Keratinocyte (primary cell): Measurements from ENCODE around the gene MAB21L3. TPM values are rescaled to one million over a fixed set of nuclear protein-coding genes. Genes with fewer than 3 reads are reported as not detected.

Experiments used
- DNase-seq: peaks from one replicate; pipeline ENCODE4 v3.0.0-alpha.2; 2011; ENCODE audit warnings: low read depth, missing footprints, low spot score
- FAIRE-seq: peaks from 2 replicates; lab custom pipeline; 2011; peaks lifted over from hg19 to GRCh38; lab: Jason Lieb, UNC
- H2AFZ ChIP-seq: 2 replicates; pipeline ENCODE4 v1.6.0; 2012; ENCODE audit warnings: low read length, control low read depth, inconsistent platforms; ENCODE audit not compliant: control insufficient read depth
- H3K27ac ChIP-seq: 2 replicates; pipeline ENCODE4 v1.5.1; 2011; ENCODE audit warnings: low read length; ENCODE audit not compliant: control insufficient read depth, insufficient read depth
- H3K27me3 ChIP-seq: 3 replicates; pipeline ENCODE4 v1.6.0; 2011; ENCODE audit warnings: low read length; ENCODE audit not compliant: control insufficient read depth, insufficient read depth; ENCODE audit errors: extremely low read depth
- H3K36me3 ChIP-seq, 2 experiments: 2 replicates in 1 of 2; 3 replicates in 1 of 2; pipeline ENCODE4 v1.5.1; 2011; ENCODE audit warnings: low read length in 2 of 2, mild to moderate bottlenecking in 1 of 2; ENCODE audit not compliant: control insufficient read depth in 2 of 2, insufficient read depth in 2 of 2; ENCODE audit errors: extremely low read depth in 1 of 2
- H3K4me1 ChIP-seq: 3 replicates; pipeline ENCODE4 v1.5.1; 2011; ENCODE audit warnings: low read length; ENCODE audit not compliant: control insufficient read depth, insufficient read depth; ENCODE audit errors: extremely low read depth
- H3K4me2 ChIP-seq: 3 replicates; pipeline ENCODE4 v1.6.0; 2011; ENCODE audit warnings: low read depth, low read length; ENCODE audit not compliant: control insufficient read depth, insufficient read depth; ENCODE audit errors: extremely low read depth
- H3K4me3 ChIP-seq, 3 experiments: fragments of 200-600 bp in 1 of 3; sonication (generic) in 1 of 3; 2 replicates in 2 of 3; 3 replicates in 1 of 3; pipeline ENCODE4 v1.5.1; 2011 to 2016; ENCODE audit warnings: low read length in 3 of 3, mild to moderate bottlenecking in 3 of 3, control low read depth in 2 of 3, inconsistent platforms in 1 of 3, low read depth in 1 of 3, mixed read lengths in 1 of 3, mixed run types in 1 of 3, moderate library complexity in 1 of 3; ENCODE audit not compliant: control insufficient read depth in 2 of 3, insufficient read depth in 2 of 3; ENCODE audit errors: extremely low read depth in 1 of 3
- H3K79me2 ChIP-seq: 2 replicates; pipeline ENCODE4 v1.6.0; 2012; ENCODE audit warnings: low read length; ENCODE audit not compliant: control insufficient read depth, insufficient read depth
- H3K9ac ChIP-seq: 3 replicates; pipeline ENCODE4 v1.6.0; 2011; ENCODE audit warnings: low read length; ENCODE audit not compliant: control insufficient read depth, insufficient read depth; ENCODE audit errors: extremely low read depth
- H3K9me1 ChIP-seq: 3 replicates; pipeline ENCODE4 v1.6.0; 2011; ENCODE audit warnings: low read length; ENCODE audit not compliant: control insufficient read depth, insufficient read depth; ENCODE audit errors: extremely low read depth
- H3K9me3 ChIP-seq: 2 replicates; pipeline ENCODE4 v1.5.1; 2012; ENCODE audit warnings: low read depth, low read length; ENCODE audit not compliant: control insufficient read depth
- H4K20me1 ChIP-seq: 3 replicates; pipeline ENCODE4 v1.6.0; 2011; ENCODE audit warnings: low read length; ENCODE audit not compliant: control insufficient read depth, insufficient read depth; ENCODE audit errors: extremely low read depth
- CTCF ChIP-seq, 3 experiments: IDR thresholded peaks in 1 of 3; conservative IDR thresholded peaks in 1 of 3; optimal IDR thresholded peaks in 1 of 3; 2 replicates in 2 of 3; 3 replicates in 1 of 3; pipeline versions ENCODE3 to v1.5.1; 2011; ENCODE audit warnings: low read length in 3 of 3, mild to moderate bottlenecking in 3 of 3, moderate library complexity in 2 of 3, control low read depth in 1 of 3, inconsistent platforms in 1 of 3; ENCODE audit not compliant: insufficient read depth in 2 of 3; ENCODE audit errors: extremely low read depth in 1 of 3
- EZH2 ChIP-seq: IDR thresholded peaks from one replicate; pipeline ENCODE4 v1.6.1; 2012; ENCODE audit warnings: inconsistent platforms, mild to moderate bottlenecking, low read length, moderate library complexity
- dilution Hi-C: fragments of 300-500 bp; cut with MboI; formaldehyde crosslinking; loops from one replicate; pipeline ENCODE4 v1.7.0; 2020; ENCODE audit warnings: low sequenced_read_pairs; ENCODE audit not compliant: extremely low pct_ligation_motif_present
- polyA plus RNA-seq, 5 experiments: library from polyadenylated mRNA; depleted of rRNA in 3 of 5; stranded (reverse) in 3 of 5; stranded (forward) in 1 of 5; unstranded in 1 of 5; fragments of >200 nt; gene quantifications; 1 replicate in 1 of 5; 2 replicates in 3 of 5; 3 replicates in 1 of 5; pipeline versions ENCODE4 v1.2.1 to v1.2.3, GENCODE V29; 2011 to 2012; ENCODE audit warnings: missing spikeins in 2 of 5, low read depth in 1 of 5, low replicate concordance in 1 of 5

Gene MAB21L3
- polyA plus RNA-seq, 1 donor (not counting 4 experiments of a cell fraction or from before 2014, with no cell fraction given): 0.29 TPM

- Histone ChIP-seq H3K4me1 (peaks cover 14% of the 10 kb centered on the region), H3K27me3 (no peaks in the 10 kb centered on the region), H3K36me3 (peaks cover 0 to 2% of the 10 kb centered on the region in 2 experiments), H3K79me2 (no peaks in the 10 kb centered on the region), H3K9me3 (no peaks in the 10 kb centered on the region), H4K20me1 (no peaks in the 10 kb centered on the region), H3K4me3 (peak overlapping the region in 1 of 3 experiments; percentile 3), H2AFZ (peak overlapping the region; percentile 57), H3K27ac (peak overlapping the region; percentile 66), H3K9ac (peak overlapping the region; percentile 55), H3K9me1 (no peaks in the 10 kb centered on the region), H3K4me2 (peak overlapping the region; percentile 26)
- peak; percentile 81 for FAIRE-seq
- peak; percentile 64 for DNase-seq
- TF ChIP-seq CTCF (optimal IDR thresholded peaks at IDR 0.05 in 1 of 3, IDR thresholded peaks at IDR 0.05 in 1 of 3, conservative IDR thresholded peaks at IDR 0.05 in 1 of 3; ENCODE audit: extremely low read depth in 1 of 3, insufficient read depth in 2 of 3, low read length in 3 of 3) (peak in 1 of 3 experiments; percentile 45), EZH2 (no peak)
- dilution Hi-C loops: no loop called here
Measured at GRCh38 chr1:116131866-116132605, 20.8 kb downstream of the MAB21L3 start.

GRCh38 chr1:116133696-116134475 is 22.7 kb downstream of the MAB21L3 start:
- no peak overlapping the region for H3K9ac ChIP-seq
- peaks cover 0 to 2% of the 10 kb centered on the region in 2 experiments for H3K36me3 ChIP-seq
- H3K4me2 ChIP-seq: no peak overlapping the region
- no peak for FAIRE-seq
- H3K79me2 ChIP-seq: no peaks in the 10 kb centered on the region
- dilution Hi-C loops: no loop called here
- H3K4me1 ChIP-seq: peaks cover 14% of the 10 kb centered on the region
- DNase-seq: no peak
- H3K9me1 ChIP-seq: no peaks in the 10 kb centered on the region
- peak in 2 of 3 experiments; percentile 14 to 30 for TF ChIP-seq CTCF (optimal IDR thresholded peaks at IDR 0.05 in 1 of 3, IDR thresholded peaks at IDR 0.05 in 1 of 3, conservative IDR thresholded peaks at IDR 0.05 in 1 of 3; ENCODE audit: extremely low read depth in 1 of 3, insufficient read depth in 2 of 3, low read length in 3 of 3)
- TF ChIP-seq EZH2: no peak
- H3K4me3 ChIP-seq: no peak overlapping the region
- no peak overlapping the region for H2AFZ ChIP-seq
- H3K27me3 ChIP-seq: no peaks in the 10 kb centered on the region
- H3K9me3 ChIP-seq: no peaks in the 10 kb centered on the region
- no peak overlapping the region for H3K27ac ChIP-seq
- H4K20me1 ChIP-seq: no peaks in the 10 kb centered on the region
